B cell (primary cell): Measurements from ENCODE around the gene ZNRF2. TPM values are rescaled to one million over a fixed set of nuclear protein-coding genes. Genes with fewer than 3 reads are reported as not detected.
A peak's percentile ranks its signal among the peaks of the same experiment; 100 is the strongest.

Source experiments
- ATAC-seq: fragments of 200-7000 bp; cut with Tn5 transposase; one replicate; pipeline ENCODE4 v1.10.0; 2021; ENCODE audit warnings: low read depth, mild to moderate bottlenecking, moderate number of reproducible peaks, moderate library complexity
- CTCF ChIA-PET: fragments of 350-600 bp; sonication (Branson Sonifier 250); formaldehyde crosslinking; loops from one replicate; lab custom pipeline; 2021; ENCODE audit warnings: antibody characterized with exemption, inconsistent platforms; lab: Charles Lee
- POLR2A ChIA-PET: fragments of 350-600 bp; sonication (Branson Sonifier 250); formaldehyde crosslinking; loops from one replicate; lab custom pipeline; 2021; ENCODE audit warnings: antibody characterized with exemption; lab: Charles Lee
- DNase-seq: peaks from one replicate; pipeline ENCODE4 v3.0.0; 2013
- H2AFZ ChIP-seq: 2 replicates; pipeline ENCODE4 v1.6.1; 2012; ENCODE audit warnings: mild to moderate bottlenecking, low read depth, low read length; ENCODE audit not compliant: insufficient read depth, poor library complexity, severe bottlenecking
- H3K27ac ChIP-seq, 2 donors: 1 replicate in 1 of 2; 2 replicates in 1 of 2; pipeline ENCODE4 v1.5.1; 2012 to 2013; ENCODE audit warnings: low read length in 2 of 2, mild to moderate bottlenecking in 2 of 2, moderate library complexity in 1 of 2
- H3K27me3 ChIP-seq, 4 experiments: fragments of 200-600 bp in 1 of 4; sonication (generic) in 1 of 4; replicated peaks in 1 of 4; 1 replicate in 2 of 4; 2 replicates in 2 of 4; pipeline versions ENCODE4 v1.6.1 to v1.7.0; 2013 to 2016; ENCODE audit warnings: low read length in 3 of 4, mild to moderate bottlenecking in 2 of 4, mixed read lengths in 1 of 4, moderate library complexity in 1 of 4; ENCODE audit not compliant: insufficient read depth in 4 of 4, control insufficient read depth in 3 of 4; ENCODE audit errors: control extremely low read depth in 1 of 4
- H3K36me3 ChIP-seq, 2 experiments: replicated peaks in 1 of 2; 1 replicate in 1 of 2; 2 replicates in 1 of 2; pipeline versions ENCODE4 v1.6.1 to v1.7.1; 2013; ENCODE audit warnings: low read length in 1 of 2; ENCODE audit not compliant: insufficient read depth in 2 of 2, control insufficient read depth in 1 of 2; ENCODE audit errors: control extremely low read depth in 1 of 2, extremely low read depth in 1 of 2
- H3K4me1 ChIP-seq, 2 donors: fragments of 200-600 bp in 1 of 2; sonication (generic) in 1 of 2; 1 replicate in 1 of 2; 2 replicates in 1 of 2; pipeline versions ENCODE4 v1.5.1 to v1.6.1; 2013 to 2017; ENCODE audit warnings: low read length in 2 of 2; ENCODE audit not compliant: control insufficient read depth in 2 of 2, insufficient read depth in 2 of 2
- H3K4me2 ChIP-seq: replicated peaks from 2 replicates; pipeline ENCODE3; 2012; ENCODE audit warnings: mild to moderate bottlenecking, low read depth, low read length; ENCODE audit not compliant: poor library complexity, severe bottlenecking
- H3K4me3 ChIP-seq, 5 experiments: fragments of 200-600 bp in 1 of 5; sonication (generic) in 1 of 5; 1 replicate in 3 of 5; 2 replicates in 2 of 5; pipeline versions ENCODE4 v1.5.1 to v1.7.0; 2011 to 2016; ENCODE audit warnings: low read length in 4 of 5, mild to moderate bottlenecking in 4 of 5, low read depth in 2 of 5, control low read depth in 1 of 5, moderate library complexity in 1 of 5; ENCODE audit not compliant: insufficient read depth in 1 of 5; ENCODE audit errors: control extremely low read depth in 1 of 5, extremely low read depth in 1 of 5
- H3K79me2 ChIP-seq: fragments of 200-600 bp; sonication (generic); one replicate; pipeline ENCODE4 v1.6.0; 2016; ENCODE audit warnings: low read length; ENCODE audit not compliant: control insufficient read depth, insufficient read depth
- H3K9ac ChIP-seq: fragments of 200-600 bp; sonication (generic); 2 replicates; pipeline ENCODE4 v1.6.1; 2017; ENCODE audit warnings: mild to moderate bottlenecking, low read length, moderate library complexity
- H3K9me3 ChIP-seq, 3 donors: one replicate each; pipeline versions ENCODE4 v1.6.1 to v1.7.1; 2013; ENCODE audit warnings: low read length in 2 of 3; ENCODE audit not compliant: control insufficient read depth in 2 of 3, insufficient read depth in 1 of 3; ENCODE audit errors: control extremely low read depth in 1 of 3
- H4K20me1 ChIP-seq: 2 replicates; pipeline ENCODE4 v1.6.0; 2012; ENCODE audit warnings: mild to moderate bottlenecking, low read length; ENCODE audit not compliant: insufficient read depth, control insufficient read depth, poor library complexity, severe bottlenecking
- H3K27ac Mint-ChIP-seq: one replicate; pipeline ENCODE4 v1.8.0; 2021; ENCODE audit warnings: mixed read lengths
- H3K27me3 Mint-ChIP-seq: one replicate; pipeline ENCODE4 v1.8.0; 2021; ENCODE audit warnings: mixed read lengths
- H3K4me1 Mint-ChIP-seq: one replicate; pipeline ENCODE4 v1.8.0; 2021; ENCODE audit warnings: mixed read lengths
- H3K4me3 Mint-ChIP-seq: one replicate; pipeline ENCODE4 v1.8.0; 2021; ENCODE audit warnings: mixed read lengths
- H3K9me3 Mint-ChIP-seq: one replicate; pipeline ENCODE4 v1.8.0; 2022; ENCODE audit warnings: mixed read lengths; ENCODE audit not compliant: insufficient read depth
- EZH2 ChIP-seq: IDR thresholded peaks from 2 replicates; pipeline ENCODE4 v1.6.1; 2012; ENCODE audit warnings: borderline replicate concordance, low read depth, mild to moderate bottlenecking, moderate library complexity, low read length; ENCODE audit not compliant: insufficient read depth, poor library complexity, severe bottlenecking
- WGBS: methylation state at CpG from one replicate; pipeline ENCODE4 v1.1.5; 2013; ENCODE audit warnings: missing lambda C conversion rate; ENCODE audit not compliant: insufficient coverage; 5-methylcytosine and 5-hydroxymethylcytosine counted together
- intact Hi-C: fragments of 100-400 bp; cut with micrococcal nuclease; formaldehyde crosslinking; loops from one replicate; pipeline ENCODE4 v1.10.0; 2022
- polyA plus RNA-seq: library from polyadenylated mRNA; depleted of rRNA; stranded (reverse); fragments of >200 nt; gene quantifications from 2 replicates; pipeline ENCODE4 v1.2.3, GENCODE V29; 2012
- total RNA-seq, 2 donors: library from RNA; stranded (reverse); fragments of 120-200 nt in 1 of 2; gene quantifications; 1 replicate in 1 of 2; 2 replicates in 1 of 2; pipeline versions ENCODE4 v1.2.3 to v1.2.4, GENCODE V29; 2013 to 2022
- TF ChIP-seq, protein P1 (sequence below): fragments of 200-600 bp; IDR thresholded peaks from one replicate; pipeline ENCODE4 v1.8.0; 2022; ENCODE audit warnings: antibody characterized with exemption, mild to moderate bottlenecking

ZNRF2 gene
- total and polyA plus RNA-seq, 2 donors (not counting 1 experiment from before 2014, with no cell fraction given) = 6.4 to 32.0 TPM

DNA sequence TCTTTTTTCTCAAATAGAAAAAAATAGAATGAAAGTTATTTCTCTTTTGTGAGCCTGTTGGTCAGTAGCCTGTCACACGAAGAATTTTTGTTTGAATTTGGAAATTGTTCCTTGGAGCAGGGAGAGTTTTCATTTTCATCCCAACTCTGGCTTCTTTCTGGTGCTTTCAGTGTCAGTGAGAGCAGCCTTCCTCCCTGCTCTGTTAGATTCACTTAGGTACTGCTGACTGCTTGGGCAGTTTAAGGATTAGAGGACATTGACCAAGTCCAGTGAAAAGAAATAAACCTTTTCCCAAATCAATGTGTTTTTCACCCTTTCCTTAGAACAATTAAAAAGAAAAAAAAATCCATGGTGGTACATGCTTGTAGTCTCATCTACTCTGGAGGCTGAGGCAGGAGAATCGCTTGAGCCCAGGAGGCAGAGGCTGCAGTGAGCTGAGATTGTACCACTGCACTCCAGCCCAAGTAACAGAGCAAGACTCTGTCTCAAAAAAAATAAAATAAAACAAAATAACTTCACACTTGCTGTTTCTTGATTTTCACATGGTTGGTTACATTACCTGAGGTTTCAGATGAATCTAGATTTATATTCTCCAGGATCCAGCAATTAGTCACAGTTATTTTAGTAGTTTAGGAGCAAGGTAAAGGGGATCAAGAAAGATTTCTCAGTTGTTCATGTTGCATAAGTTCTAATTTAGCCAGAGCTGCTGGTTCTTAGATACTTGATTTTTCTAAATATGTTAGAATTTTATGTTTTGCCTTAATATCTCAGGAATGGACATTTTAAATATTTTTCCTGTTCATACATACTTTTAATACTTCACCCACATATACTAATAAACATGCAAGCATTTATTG, 63.1 kb downstream of the ZNRF2 start:
- ATAC-seq (peak; percentile 4), DNase-seq (no peak)
- no peaks in the 10 kb centered on the region for H3K27me3 ChIP-seq
- peaks cover 0 to 1% of the 10 kb centered on the region in 2 experiments for H3K36me3 ChIP-seq
- H2AFZ ChIP-seq = no peak overlapping the region
- peaks cover 0 to 4% (median 2%) of the 10 kb centered on the region in 3 donors for H3K9me3 ChIP-seq
- Mint-ChIP-seq H3K27me3 (no peaks in the 10 kb centered on the region), H3K4me1 (peaks cover 62% of the 10 kb centered on the region), H3K4me3 (peak overlapping the region; percentile 40), H3K9me3 (no peaks in the 10 kb centered on the region), H3K27ac (peak overlapping the region; percentile 69)
- CTCF ChIA-PET = interaction anchor here (0.9 to 7.0 kb wide), 6 partner anchors 13 to 183 kb away, joined by 3 to 89 read pairs (median 5); partner anchors contain the start of gene ZNRF2
- peak overlapping the region; percentile 45 for H3K4me2 ChIP-seq
- POLR2A ChIA-PET = interaction anchor here (0.7 to 2.1 kb wide), 2 partner anchors 25 to 64 kb away, joined by 3 to 18 read pairs; no protein-coding TSS in a partner anchor
- H3K79me2 ChIP-seq = peaks cover 98% of the 10 kb centered on the region
- H4K20me1 ChIP-seq = peaks cover 26% of the 10 kb centered on the region
- H3K4me3 ChIP-seq = no peak overlapping the region
- no peak overlapping the region for H3K9ac ChIP-seq
- H3K27ac ChIP-seq = peak overlapping the region in 1 of 2 donors; percentile 59
- intact Hi-C loops = loop anchor here (1.0 to 10.0 kb wide), 7 partner anchors 17 to 320 kb away; partner anchors contain the start of genes FKBP14, MTURN and PLEKHA8
- WGBS = 100% methylated on average over 1 of the region's 2 CpGs
- H3K4me1 ChIP-seq = peaks cover 25 to 53% of the 10 kb centered on the region in 2 donors
- TF ChIP-seq, protein P1, sequence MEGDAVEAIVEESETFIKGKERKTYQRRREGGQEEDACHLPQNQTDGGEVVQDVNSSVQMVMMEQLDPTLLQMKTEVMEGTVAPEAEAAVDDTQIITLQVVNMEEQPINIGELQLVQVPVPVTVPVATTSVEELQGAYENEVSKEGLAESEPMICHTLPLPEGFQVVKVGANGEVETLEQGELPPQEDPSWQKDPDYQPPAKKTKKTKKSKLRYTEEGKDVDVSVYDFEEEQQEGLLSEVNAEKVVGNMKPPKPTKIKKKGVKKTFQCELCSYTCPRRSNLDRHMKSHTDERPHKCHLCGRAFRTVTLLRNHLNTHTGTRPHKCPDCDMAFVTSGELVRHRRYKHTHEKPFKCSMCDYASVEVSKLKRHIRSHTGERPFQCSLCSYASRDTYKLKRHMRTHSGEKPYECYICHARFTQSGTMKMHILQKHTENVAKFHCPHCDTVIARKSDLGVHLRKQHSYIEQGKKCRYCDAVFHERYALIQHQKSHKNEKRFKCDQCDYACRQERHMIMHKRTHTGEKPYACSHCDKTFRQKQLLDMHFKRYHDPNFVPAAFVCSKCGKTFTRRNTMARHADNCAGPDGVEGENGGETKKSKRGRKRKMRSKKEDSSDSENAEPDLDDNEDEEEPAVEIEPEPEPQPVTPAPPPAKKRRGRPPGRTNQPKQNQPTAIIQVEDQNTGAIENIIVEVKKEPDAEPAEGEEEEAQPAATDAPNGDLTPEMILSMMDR = no peak
- no peak for TF ChIP-seq EZH2
